Stimulated activated CD8-positive, alpha-beta memory T cell treated with anti-CD3 and anti-CD28 coated beads, Interleukin-15, amount 100 ng/mL, for 48 hours (primary cell): ENCODE data around the gene CAPZB.
"Not testable (repeated sequence)": the region's sequence is repeated elsewhere in the genome, so short reads cannot be mapped to it uniquely, and the experiment has no call there.

ENCODE experiments used
- DNase-seq, 2 donors: peaks; one replicate each; pipeline ENCODE4 v3.0.0-alpha.2; 2020; ENCODE audit warnings: low read depth in 2 of 2

CAPZB gene

DNA sequence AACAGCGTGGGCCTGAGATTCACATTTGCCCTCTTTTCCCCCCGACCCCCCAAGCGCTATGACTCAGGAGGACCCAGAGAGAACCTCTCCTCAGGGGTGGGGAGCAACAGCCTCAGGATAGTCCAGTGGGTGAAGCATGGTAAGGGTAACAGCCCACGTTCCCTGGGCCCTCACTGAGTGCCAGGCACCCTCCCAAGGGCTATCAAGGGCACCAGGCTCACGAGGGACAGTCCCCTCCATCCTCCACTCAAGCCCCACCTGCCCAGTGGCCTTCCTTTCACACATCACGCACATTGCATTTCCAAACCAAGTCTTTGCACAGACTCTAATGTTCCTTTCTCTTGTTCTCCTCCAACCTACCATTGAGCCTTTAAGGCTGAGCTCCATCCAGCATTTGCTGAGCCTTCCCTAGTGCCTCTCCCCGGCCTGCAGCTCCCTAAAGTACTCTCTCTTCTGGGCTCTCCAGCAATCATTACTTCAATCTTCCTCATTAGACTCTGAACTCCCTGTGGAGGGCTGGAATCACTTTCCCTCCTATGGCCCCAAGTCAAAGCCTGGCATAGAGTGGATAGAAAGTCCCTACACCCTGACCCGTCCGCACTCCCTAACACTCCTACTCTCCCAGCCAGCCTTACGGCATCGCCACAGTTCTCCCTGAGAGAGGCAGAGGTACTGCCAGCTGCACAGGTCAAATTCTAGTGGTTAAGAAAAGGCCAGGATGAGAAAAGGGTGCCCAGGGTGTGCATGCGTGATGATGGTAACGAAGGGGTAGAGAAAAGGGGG lies 174.4 kb downstream of the CAPZB start:
- DNase-seq, result no peak

DNA sequence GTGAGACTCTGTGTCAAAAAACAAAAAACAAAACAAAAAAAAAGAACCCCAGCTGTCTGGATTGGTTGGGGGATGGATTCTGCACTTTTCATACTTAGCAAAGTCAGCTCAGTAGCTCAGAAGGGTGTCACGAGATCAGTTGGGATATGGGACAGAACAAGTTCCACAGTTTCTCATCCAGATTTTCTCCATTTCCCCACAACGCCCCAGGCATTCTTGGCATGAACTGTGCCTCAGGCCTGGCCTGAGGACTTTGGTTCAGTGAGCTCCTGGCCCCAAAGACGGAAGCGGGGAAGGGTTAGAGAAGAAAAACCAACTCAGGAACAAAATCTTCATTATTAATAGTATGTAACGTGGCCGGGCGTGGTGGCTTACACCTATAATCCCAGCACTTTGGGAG lies 175.3 kb downstream of the CAPZB start:
- no peak for DNase-seq

DNA sequence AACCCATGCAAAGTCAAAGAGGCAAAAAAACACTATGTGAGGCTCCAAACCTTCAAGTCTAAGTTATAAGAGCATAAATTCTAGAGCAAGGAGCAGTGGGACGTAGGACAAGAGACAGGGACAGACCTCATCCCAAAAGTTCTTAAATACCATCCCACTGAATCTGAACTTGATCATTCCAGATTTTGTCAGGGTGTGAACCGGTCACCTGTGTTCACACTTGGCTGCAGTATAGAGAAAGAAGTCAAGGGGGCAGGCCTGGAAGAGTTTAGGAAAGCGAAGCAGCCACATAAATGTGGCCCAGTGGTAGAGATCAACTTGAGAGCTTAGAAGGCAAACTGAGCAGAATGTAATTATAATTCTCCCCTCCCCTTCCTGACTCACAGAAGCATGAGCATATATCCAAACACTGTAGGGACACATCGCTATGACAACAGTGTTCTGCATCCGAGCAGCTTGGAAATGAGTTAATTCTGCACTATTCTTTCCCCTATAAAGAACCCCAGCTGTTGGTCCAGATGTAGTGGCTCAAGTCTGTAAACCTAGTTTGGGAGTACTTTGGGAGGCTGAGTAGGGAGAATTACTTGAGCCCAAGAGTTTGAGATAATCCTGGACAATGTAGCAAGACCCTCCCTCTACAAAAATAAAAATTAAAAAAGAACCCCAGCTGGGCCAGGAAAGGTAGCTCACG lies 176.1 kb downstream of the CAPZB start:
- DNase-seq, result no peak

DNA sequence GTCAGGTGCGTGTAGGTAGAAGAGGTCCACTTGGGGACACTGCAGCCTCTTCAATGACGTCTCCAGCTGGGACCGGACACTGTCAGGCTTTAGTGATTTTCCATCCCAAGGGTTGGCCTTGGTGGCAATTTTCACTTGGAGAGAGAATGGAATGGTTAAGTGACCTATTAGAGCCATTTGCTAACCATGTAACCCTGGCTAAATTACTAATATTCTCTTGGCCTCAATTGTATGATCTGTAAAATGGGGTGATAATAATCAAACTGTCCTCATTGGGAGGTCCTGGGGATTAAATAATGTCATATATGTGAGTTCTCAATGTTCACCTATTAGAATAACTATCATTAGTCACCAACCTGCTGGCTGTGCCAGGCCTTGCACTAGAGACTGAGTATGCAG lies 176.8 kb downstream of the CAPZB start:
- no peak for DNase-seq

DNA sequence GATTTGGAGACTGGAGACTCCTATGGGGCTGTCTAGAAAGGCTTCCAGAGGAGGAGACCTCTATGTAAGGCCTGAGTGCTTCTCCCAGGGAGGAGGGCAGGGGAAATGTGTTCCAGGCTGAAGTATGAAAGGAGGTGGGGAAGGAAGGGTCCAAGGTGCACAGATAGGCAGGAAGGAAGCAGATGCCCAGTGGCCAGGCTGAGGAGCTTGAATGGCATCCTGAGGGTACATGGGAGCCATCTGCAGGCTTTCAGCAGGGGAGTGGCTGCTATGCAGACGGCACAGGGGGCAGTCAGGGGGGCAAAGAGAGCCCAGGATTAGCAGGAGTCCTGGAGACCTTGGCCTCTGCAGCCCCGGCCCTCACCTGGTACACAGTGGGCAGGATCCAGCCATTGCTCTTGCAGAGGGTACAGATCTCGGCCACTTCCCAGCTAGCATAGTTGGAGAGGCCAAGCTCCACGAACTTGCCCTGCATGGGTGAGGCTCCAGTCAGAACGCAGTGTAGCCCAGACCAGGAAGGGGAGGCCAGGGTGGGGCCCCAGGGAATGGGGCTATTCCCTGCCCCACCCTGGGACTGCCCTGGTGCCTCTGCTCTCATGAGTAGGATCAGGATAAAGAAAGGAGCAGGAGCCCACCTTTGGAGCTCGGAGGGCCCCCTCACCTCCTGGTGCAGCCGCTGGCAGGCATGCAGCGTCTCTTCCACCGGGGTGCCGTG lies 177.4 kb downstream of the CAPZB start:
- DNase-seq, result no peak

DNA sequence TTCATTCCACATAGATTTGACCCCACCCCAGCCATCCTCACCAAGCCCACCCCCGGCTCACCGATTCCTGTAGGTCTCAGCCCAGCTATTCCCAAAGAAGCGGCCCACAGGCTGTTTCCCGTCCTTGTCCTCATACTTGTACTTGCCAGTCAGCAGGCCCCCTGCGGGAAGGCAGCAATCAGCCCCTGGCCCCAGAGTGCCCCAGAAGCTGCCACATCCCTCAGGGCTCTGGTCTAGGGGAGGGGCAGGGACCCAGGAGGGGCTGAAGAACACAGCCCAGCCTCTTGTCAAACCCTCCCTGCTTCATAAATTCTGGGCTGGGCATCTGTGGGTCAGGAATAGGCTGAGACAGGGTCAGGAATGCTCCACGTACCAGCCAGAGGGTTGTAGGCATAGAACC lies 178.4 kb downstream of the CAPZB start:
- DNase-seq, result no peak

DNA sequence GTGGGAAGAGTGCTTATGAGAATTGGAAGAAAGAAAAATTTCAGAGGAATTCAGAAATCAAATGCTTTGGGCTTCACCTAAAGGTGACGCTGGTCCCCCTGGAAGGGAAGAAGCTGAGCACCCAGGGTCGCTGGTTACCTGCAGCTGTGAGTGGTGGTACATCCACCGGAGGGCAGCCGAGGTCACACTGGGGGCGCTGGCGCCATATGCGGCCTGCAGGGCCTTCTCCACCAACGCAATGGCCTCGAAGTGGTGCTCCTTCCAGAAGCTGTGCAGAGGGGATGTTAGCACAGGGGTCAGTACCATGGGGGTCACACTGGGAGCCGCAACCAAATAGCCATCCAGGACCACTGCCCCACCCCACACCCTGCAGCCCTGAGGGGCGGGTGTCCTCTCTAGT lies 179.5 kb downstream of the CAPZB start:
- DNase-seq, result no peak

DNA sequence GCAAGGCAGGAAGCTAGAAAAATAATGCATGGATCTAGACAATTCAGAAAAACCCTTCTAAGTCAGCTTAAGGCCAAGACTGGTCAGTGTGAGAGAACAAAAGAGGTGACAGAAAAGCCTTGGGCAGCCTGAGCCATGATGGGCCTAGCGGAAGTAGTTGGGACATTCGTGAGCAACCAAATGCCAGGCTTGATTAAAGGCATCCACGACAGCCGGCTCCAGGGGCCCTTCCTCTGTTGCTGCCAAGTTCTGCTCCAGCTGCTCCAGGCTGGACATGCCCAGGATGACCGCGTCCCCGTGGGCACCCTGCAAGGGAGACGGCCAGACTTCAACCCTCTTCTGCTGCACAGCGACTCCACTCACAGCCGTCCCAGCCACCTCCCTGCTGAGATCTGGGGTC lies 181.3 kb downstream of the CAPZB start:
- not testable (repeated sequence) for DNase-seq

DNA sequence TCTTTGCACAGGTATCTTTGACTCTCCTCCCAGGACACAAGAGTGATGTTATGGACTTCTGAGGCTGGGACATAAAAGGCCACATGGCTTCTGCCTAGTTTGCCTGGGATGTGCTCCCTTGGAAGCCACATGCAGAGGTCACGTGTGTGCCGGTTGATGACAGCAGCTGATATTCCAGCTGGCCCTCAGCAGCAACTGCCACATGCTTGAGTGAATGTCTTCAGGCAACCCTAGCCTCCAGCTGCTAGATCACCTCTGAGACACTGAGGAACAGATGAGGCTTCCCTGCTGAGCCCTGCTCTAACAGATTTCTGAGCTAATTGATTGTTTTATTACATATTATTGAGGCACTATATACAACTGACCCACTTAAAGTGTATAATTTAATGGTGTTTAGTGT lies 185.1 kb downstream of the CAPZB start:
- DNase-seq, result no peak

DNA sequence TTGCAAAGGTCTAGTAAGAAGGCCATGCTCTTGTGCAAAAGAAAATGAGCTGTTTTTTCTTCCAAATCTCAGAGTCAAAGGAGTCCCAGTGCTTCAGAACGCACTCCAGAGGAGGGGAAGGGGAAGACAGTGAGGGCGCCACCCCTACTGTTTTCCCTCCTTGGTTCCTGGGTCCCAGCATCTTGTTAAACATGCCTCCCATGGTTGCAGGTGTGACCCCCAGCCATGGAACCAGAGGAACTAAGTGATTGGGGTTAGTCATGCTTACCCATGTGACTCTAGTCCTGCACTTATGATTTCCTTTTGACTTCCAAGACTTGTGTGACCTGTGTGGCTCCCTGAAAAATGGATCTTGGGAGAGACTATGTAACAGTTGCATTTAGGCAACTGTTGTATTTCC lies 190.7 kb downstream of the CAPZB start:
- DNase-seq, result no peak

DNA sequence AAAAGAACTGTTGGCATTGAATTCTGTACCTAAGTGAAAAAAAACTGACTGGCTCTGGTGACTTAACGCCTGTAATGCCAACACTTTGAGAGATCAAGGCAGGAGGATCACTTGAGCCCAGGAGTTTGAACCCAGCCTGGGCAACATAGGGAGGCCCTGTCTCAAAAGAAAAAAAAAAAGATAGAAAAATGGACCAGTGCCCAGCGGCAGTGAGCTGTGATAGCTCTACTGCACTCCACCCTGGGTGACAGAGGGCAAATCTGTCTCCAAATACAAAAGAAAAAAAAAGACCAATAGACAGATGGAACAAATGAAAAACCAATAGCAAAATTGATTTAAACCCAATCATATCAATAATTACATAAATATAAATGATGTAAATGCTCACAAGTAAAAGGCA lies 196.1 kb downstream of the CAPZB start:
- DNase-seq, result no peak
